ENCODE measurements around the gene AK4. TPM values are rescaled to one million over a fixed set of nuclear protein-coding genes. Genes with fewer than 3 reads are reported as not detected.

The AK4 gene
- total RNA-seq, 4 donors from 2014 or later = 39.6 to 72.7 (median 60.7) TPM

DNA sequence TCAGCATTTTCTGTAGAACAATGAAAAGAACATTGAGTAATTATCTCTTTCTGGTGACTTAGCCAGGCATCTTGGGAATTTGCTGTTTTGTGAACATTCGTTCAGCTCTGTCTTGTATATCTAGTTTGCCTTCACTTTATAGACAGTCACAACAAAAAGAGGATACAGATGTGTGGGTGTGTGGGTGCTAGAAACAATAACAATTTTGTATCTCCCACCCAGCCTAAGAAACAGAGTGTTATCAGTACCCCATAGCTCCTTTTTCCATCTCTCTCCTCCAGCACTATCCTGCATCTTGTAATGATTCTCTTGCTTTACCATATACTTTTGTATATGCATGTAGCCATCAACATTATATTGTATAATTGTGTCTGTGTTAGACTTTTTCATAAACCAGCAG lies 33.0 kb downstream of the AK4 start:
- no peak overlapping the region for H3K27ac ChIP-seq
- H3K4me1 ChIP-seq = peaks cover 0 to 48% (median 5%) of the 10 kb centered on the region in 3 donors
- H3K9me3 ChIP-seq = no peaks in the 10 kb centered on the region
- WGBS, 2 donors (ENCODE audit: low coverage in 1 of 2) = 20 to 50% methylated on average over 1 of the region's 1 CpG
- no peaks in the 10 kb centered on the region for H3K27me3 ChIP-seq
- no peak for TF ChIP-seq CTCF (IDR thresholded peaks at IDR 0.05)
- no peak for TF ChIP-seq POLR2AphosphoS5 (IDR thresholded peaks at IDR 0.05)
- TF ChIP-seq POLR2A (IDR thresholded peaks at IDR 0.05) = no peak
- TF ChIP-seq EP300 (IDR thresholded peaks at IDR 0.05) = no peak
- no peak for ATAC-seq
- no peaks in the 10 kb centered on the region for H3K36me3 ChIP-seq
- H3K4me3 ChIP-seq = no peak overlapping the region

- Histone ChIP-seq H3K4me3 (no peak overlapping the region), H3K27me3 (no peaks in the 10 kb centered on the region), H3K9me3 (no peaks in the 10 kb centered on the region), H3K36me3 (no peaks in the 10 kb centered on the region), H3K27ac (no peak overlapping the region), H3K4me1 (peaks cover 0 to 38% (median 0%) of the 10 kb centered on the region in 3 donors)
- no peak for ATAC-seq
- WGBS, 2 donors (ENCODE audit: low coverage in 1 of 2) = 44 to 74% methylated on average over 2 of the region's 2 CpGs
- TF ChIP-seq EP300 (IDR thresholded peaks at IDR 0.05) (no peak), POLR2AphosphoS5 (IDR thresholded peaks at IDR 0.05) (no peak), CTCF (IDR thresholded peaks at IDR 0.05) (no peak), POLR2A (IDR thresholded peaks at IDR 0.05) (no peak)
Measured at GRCh38 chr1:65182658-65183268, 34.8 kb downstream of the AK4 start.

DNA sequence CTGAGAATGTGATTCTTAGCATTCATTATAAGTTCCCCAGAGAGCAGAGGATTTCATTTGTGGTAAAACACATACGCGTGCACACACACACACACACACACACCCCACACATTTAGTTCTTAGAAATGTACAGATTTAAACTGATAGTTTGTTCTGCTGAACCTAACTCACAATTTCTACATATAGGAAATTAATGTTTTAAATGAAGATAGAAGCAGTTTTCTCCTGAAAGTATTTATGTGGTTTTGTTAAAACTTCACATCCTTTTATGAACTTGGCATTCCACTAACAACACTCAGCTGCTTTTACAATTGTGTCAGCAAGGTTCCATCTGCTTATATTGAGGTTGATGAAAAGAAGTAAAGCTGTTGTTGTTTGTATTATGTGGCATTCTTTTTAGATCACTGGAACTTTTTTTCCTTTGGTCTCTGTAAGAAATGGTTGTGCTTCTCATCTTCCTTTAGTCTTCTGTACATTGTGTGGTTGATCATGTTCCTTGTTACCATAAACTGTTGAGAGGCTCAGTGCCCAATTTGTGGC lies 41.6 kb downstream of the AK4 start:
- no peaks in the 10 kb centered on the region for H3K9me3 ChIP-seq
- TF ChIP-seq CTCF (IDR thresholded peaks at IDR 0.05) (no peak), EP300 (IDR thresholded peaks at IDR 0.05) (no peak)
- peaks cover 0 to 6% (median 0%) of the 10 kb centered on the region in 3 donors for H3K4me1 ChIP-seq
- no peak overlapping the region for H3K4me3 ChIP-seq
- no peak overlapping the region for H3K27ac ChIP-seq
- H3K36me3 ChIP-seq = peaks cover 0 to 33% of the 10 kb centered on the region in 2 donors
- no peak for ATAC-seq
- H3K27me3 ChIP-seq = no peaks in the 10 kb centered on the region
- WGBS, 2 donors (ENCODE audit: low coverage in 1 of 2) = 71 to 83% methylated on average over 2 of the region's 2 CpGs

GRCh38 chr1:65190229-65190628 lies 42.2 kb downstream of the AK4 start:
- no peak overlapping the region for H3K27ac ChIP-seq
- ATAC-seq = no peak
- peaks cover 0 to under 1% (median 0%) of the 10 kb centered on the region in 3 donors for H3K4me1 ChIP-seq
- H3K9me3 ChIP-seq = no peaks in the 10 kb centered on the region
- peaks cover 0 to 33% of the 10 kb centered on the region in 2 donors for H3K36me3 ChIP-seq
- TF ChIP-seq POLR2AphosphoS5 (IDR thresholded peaks at IDR 0.05) = no peak
- TF ChIP-seq POLR2A (IDR thresholded peaks at IDR 0.05) = no peak
- TF ChIP-seq EP300 (IDR thresholded peaks at IDR 0.05) = no peak
- TF ChIP-seq CTCF (IDR thresholded peaks at IDR 0.05) = no peak
- no peaks in the 10 kb centered on the region for H3K27me3 ChIP-seq
- 70 to 85% methylated on average over 2 to 3 of the region's 4 CpGs for WGBS, 2 donors (ENCODE audit: low coverage in 1 of 2)
- no peak overlapping the region for H3K4me3 ChIP-seq

- 83 to 95% methylated on average over 2 to 3 of the region's 5 CpGs for WGBS, 2 donors (ENCODE audit: low coverage in 1 of 2)
- Histone ChIP-seq H3K36me3 (peaks cover 0 to 33% of the 10 kb centered on the region in 2 donors), H3K4me1 (peaks cover 0 to 16% (median 0%) of the 10 kb centered on the region in 3 donors), H3K27me3 (no peaks in the 10 kb centered on the region), H3K9me3 (no peaks in the 10 kb centered on the region), H3K27ac (no peak overlapping the region), H3K4me3 (no peak overlapping the region)
- TF ChIP-seq POLR2AphosphoS5 (IDR thresholded peaks at IDR 0.05) (no peak), EP300 (IDR thresholded peaks at IDR 0.05) (no peak), CTCF (IDR thresholded peaks at IDR 0.05) (no peak), POLR2A (IDR thresholded peaks at IDR 0.05) (no peak)
- ATAC-seq = no peak
Measured at GRCh38 chr1:65193129-65193695, 45.2 kb downstream of the AK4 start.

Measured in gastroesophageal sphincter (tissue), 4 donors.